NB4 (cell line): Measurements from ENCODE around the gene GFRAL.

Experiments
- TF ChIP-seq, protein P1 (sequence below): IDR thresholded peaks from one replicate; pipeline ENCODE4 v1.5.1; 2012; ENCODE audit warnings: low read depth, low read length
- TF ChIP-seq, protein P2 (sequence below): IDR thresholded peaks from 2 replicates; pipeline ENCODE4 v1.6.1; 2011; ENCODE audit warnings: low read depth, low read length

DNA sequence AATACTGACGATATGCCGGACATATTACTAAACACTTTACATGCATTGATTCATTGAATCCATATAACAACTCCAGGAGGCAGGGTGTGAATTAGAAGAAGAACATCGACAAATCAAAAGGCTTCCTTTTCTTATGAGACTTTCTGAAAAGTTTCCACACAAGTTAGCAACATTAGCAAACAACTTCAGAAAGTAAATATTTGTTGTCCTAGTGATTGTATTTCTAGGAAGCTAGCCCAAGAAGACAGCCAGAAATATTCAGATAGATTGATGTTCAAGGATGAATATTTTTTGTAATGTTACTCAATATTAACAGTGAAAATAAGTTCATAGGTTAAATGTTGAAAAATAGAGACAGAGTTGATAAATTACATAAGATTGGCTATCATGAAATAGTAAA is 120.6 kb downstream of the GFRAL start:
- TF ChIP-seq, protein P1, sequence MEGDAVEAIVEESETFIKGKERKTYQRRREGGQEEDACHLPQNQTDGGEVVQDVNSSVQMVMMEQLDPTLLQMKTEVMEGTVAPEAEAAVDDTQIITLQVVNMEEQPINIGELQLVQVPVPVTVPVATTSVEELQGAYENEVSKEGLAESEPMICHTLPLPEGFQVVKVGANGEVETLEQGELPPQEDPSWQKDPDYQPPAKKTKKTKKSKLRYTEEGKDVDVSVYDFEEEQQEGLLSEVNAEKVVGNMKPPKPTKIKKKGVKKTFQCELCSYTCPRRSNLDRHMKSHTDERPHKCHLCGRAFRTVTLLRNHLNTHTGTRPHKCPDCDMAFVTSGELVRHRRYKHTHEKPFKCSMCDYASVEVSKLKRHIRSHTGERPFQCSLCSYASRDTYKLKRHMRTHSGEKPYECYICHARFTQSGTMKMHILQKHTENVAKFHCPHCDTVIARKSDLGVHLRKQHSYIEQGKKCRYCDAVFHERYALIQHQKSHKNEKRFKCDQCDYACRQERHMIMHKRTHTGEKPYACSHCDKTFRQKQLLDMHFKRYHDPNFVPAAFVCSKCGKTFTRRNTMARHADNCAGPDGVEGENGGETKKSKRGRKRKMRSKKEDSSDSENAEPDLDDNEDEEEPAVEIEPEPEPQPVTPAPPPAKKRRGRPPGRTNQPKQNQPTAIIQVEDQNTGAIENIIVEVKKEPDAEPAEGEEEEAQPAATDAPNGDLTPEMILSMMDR, result no peak
- TF ChIP-seq, protein P2, sequence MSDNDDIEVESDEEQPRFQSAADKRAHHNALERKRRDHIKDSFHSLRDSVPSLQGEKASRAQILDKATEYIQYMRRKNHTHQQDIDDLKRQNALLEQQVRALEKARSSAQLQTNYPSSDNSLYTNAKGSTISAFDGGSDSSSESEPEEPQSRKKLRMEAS, result no peak
